Vagina (tissue), 2 donors: ENCODE data around the gene FBXO5. TPM values are rescaled to one million over a fixed set of nuclear protein-coding genes. Genes with fewer than 3 reads are reported as not detected.

ENCODE experiments used
- DNase-seq, 2 donors: peaks; one replicate each; pipeline ENCODE4 v3.0.0-alpha.2; 2017; ENCODE audit errors: extremely low spot score in 2 of 2
- H3K27ac ChIP-seq: fragments of 200-600 bp; sonication (generic); one replicate; pipeline ENCODE4 v1.5.1; 2019
- H3K27me3 ChIP-seq: fragments of 200-600 bp; sonication (generic); one replicate; pipeline ENCODE4 v1.5.1; 2019
- H3K36me3 ChIP-seq, 2 donors: fragments of 200-600 bp; sonication (generic); one replicate each; pipeline ENCODE4 v1.5.1; 2017 to 2019
- H3K4me1 ChIP-seq: fragments of 200-600 bp; sonication (generic); one replicate; pipeline ENCODE4 v1.5.1; 2019
- H3K4me3 ChIP-seq, 2 donors: fragments of 200-600 bp; sonication (generic); 1 replicate in 1 of 2; 2 replicates in 1 of 2; pipeline ENCODE4 v1.5.1; 2016 to 2019
- H3K9me3 ChIP-seq: fragments of 200-600 bp; sonication (generic); one replicate; pipeline ENCODE4 v1.5.1; 2019
- CTCF ChIP-seq, 3 experiments: fragments of 450-650 bp in 2 of 3; fragments of 200-600 bp in 1 of 3; sonication (generic) in 1 of 3; IDR thresholded peaks; one replicate each; pipeline ENCODE4 v1.5.1; 2017 to 2019; ENCODE audit warnings: antibody characterized with exemption in 3 of 3, mild to moderate bottlenecking in 2 of 3, moderate library complexity in 2 of 3
- POLR2A ChIP-seq, 2 donors: fragments of 450-650 bp; IDR thresholded peaks; one replicate each; pipeline ENCODE4 v1.6.1; 2017; ENCODE audit warnings: antibody characterized with exemption in 2 of 2, mild to moderate bottlenecking in 2 of 2, moderate library complexity in 2 of 2
- POLR2AphosphoS5 ChIP-seq, 2 donors: sonication (generic); formaldehyde crosslinking; IDR thresholded peaks; one replicate each; pipeline ENCODE4 v1.9.0; 2017; ENCODE audit warnings: antibody characterized with exemption in 2 of 2, mild to moderate bottlenecking in 2 of 2, low read depth in 1 of 2; ENCODE audit not compliant: insufficient read depth in 1 of 2
- intact Hi-C: fragments of 100-400 bp; cut with DNase I; formaldehyde crosslinking; loops from one replicate; pipeline ENCODE4 v1.15.1; 2023
- total RNA-seq: library from RNA; depleted of rRNA; stranded (reverse); fragments of >200 nt; gene quantifications from one replicate; pipeline ENCODE4 v1.2.3, GENCODE V29; 2016

The FBXO5 gene
- total RNA-seq, 1 donor from 2014 or later = 4.2 TPM

- Histone ChIP-seq H3K27ac (no peak overlapping the region), H3K4me1 (peaks cover 22% of the 10 kb centered on the region), H3K4me3 (no peak overlapping the region), H3K36me3 (peaks cover 0 to 11% of the 10 kb centered on the region in 2 donors), H3K9me3 (no peaks in the 10 kb centered on the region), H3K27me3 (no peaks in the 10 kb centered on the region)
- DNase-seq = no peak
- intact Hi-C loops = no loop called here
- no peak for TF ChIP-seq POLR2A (IDR thresholded peaks at IDR 0.05)
- no peak for TF ChIP-seq CTCF (IDR thresholded peaks at IDR 0.05)
- TF ChIP-seq POLR2AphosphoS5 (IDR thresholded peaks at IDR 0.05; ENCODE audit: insufficient read depth in 1 of 2, low read depth in 1 of 2) = no peak
These were observed 4.8 kb downstream of the FBXO5 start for GRCh38 chr6:152978058-152978457.

- Histone ChIP-seq H3K4me3 (no peak overlapping the region), H3K36me3 (peaks cover 0 to 16% of the 10 kb centered on the region in 2 donors), H3K27me3 (no peaks in the 10 kb centered on the region), H3K9me3 (no peaks in the 10 kb centered on the region), H3K27ac (no peak overlapping the region), H3K4me1 (peaks cover 19% of the 10 kb centered on the region)
- TF ChIP-seq POLR2AphosphoS5 (IDR thresholded peaks at IDR 0.05; ENCODE audit: insufficient read depth in 1 of 2, low read depth in 1 of 2) (no peak), CTCF (IDR thresholded peaks at IDR 0.05) (no peak), POLR2A (IDR thresholded peaks at IDR 0.05) (no peak)
- intact Hi-C loops = no loop called here
- no peak for DNase-seq
These were observed 5.3 kb downstream of the FBXO5 start for GRCh38 chr6:152977556-152977955.

GRCh38 chr6:152976749-152977148, 6.1 kb downstream of the FBXO5 start:
- intact Hi-C loops = no loop called here
- no peaks in the 10 kb centered on the region for H3K27me3 ChIP-seq
- H3K27ac ChIP-seq = no peak overlapping the region
- no peak for DNase-seq
- H3K4me3 ChIP-seq = no peak overlapping the region
- peaks cover 11% of the 10 kb centered on the region for H3K4me1 ChIP-seq
- no peak for TF ChIP-seq POLR2A (IDR thresholded peaks at IDR 0.05)
- no peak for TF ChIP-seq CTCF (IDR thresholded peaks at IDR 0.05)
- no peak for TF ChIP-seq POLR2AphosphoS5 (IDR thresholded peaks at IDR 0.05; ENCODE audit: insufficient read depth in 1 of 2, low read depth in 1 of 2)
- H3K9me3 ChIP-seq = no peaks in the 10 kb centered on the region
- peaks cover under 1 to 19% of the 10 kb centered on the region in 2 donors for H3K36me3 ChIP-seq

DNA sequence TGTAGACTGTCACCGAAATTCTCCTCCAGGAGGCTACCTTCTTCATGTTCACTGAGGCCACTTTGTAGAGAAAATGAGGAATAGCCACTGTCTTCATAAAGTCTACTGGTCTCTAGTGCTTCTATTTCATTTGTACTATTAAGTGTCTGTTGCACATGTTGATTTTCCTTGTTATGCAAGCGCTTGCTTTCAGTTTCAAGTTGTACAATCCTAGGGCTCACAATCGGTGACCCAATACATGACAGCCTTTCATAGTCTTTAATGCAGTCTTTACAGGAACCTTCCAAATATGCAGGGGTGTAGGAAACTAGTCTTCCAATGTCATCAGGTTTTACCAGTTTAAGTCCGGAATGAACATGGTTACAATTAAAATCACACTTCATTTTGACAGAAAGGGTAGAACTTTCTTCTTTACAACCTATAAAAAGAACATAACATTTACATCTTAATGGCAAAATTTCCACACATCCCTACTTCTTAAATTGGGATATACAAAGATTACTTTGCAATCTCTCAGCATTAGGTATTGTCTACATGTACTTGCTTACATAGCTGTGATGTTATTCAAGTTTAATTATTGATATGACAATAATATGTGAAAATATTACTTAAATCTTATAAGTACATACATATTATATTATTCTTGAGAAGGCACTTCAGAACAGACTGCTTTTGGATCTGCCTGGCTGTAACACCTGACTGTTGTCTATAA, 7.5 kb downstream of the FBXO5 start:
- H3K4me3 ChIP-seq = no peak overlapping the region
- TF ChIP-seq POLR2A (IDR thresholded peaks at IDR 0.05) = no peak
- TF ChIP-seq CTCF (IDR thresholded peaks at IDR 0.05) = no peak
- TF ChIP-seq POLR2AphosphoS5 (IDR thresholded peaks at IDR 0.05; ENCODE audit: insufficient read depth in 1 of 2, low read depth in 1 of 2) = no peak
- DNase-seq = no peak
- H3K27me3 ChIP-seq = no peaks in the 10 kb centered on the region
- H3K27ac ChIP-seq = no peak overlapping the region
- no peaks in the 10 kb centered on the region for H3K4me1 ChIP-seq
- H3K9me3 ChIP-seq = no peaks in the 10 kb centered on the region
- intact Hi-C loops = no loop called here
- H3K36me3 ChIP-seq = peaks cover 4 to 33% of the 10 kb centered on the region in 2 donors

GRCh38 chr6:152973916-152974315, 8.9 kb downstream of the FBXO5 start:
- intact Hi-C loops = no loop called here
- H3K27me3 ChIP-seq = no peaks in the 10 kb centered on the region

More at GRCh38 chr6:152973916-152974315, 8.9 kb downstream of the FBXO5 start:
- TF ChIP-seq POLR2AphosphoS5 (IDR thresholded peaks at IDR 0.05; ENCODE audit: insufficient read depth in 1 of 2, low read depth in 1 of 2) (no peak), POLR2A (IDR thresholded peaks at IDR 0.05) (no peak), CTCF (IDR thresholded peaks at IDR 0.05) (no peak)
- Histone ChIP-seq H3K9me3 (no peaks in the 10 kb centered on the region), H3K27ac (no peak overlapping the region), H3K4me1 (no peaks in the 10 kb centered on the region), H3K36me3 (peaks cover 4 to 45% of the 10 kb centered on the region in 2 donors), H3K4me3 (no peak overlapping the region)
- no peak for DNase-seq
